ENCODE data around the gene KAZN. TPM values are rescaled to one million over a fixed set of nuclear protein-coding genes. Genes with fewer than 3 reads are reported as not detected.

The KAZN gene
- total RNA-seq, 2 donors from 2014 or later, result 0.46 to 0.58 TPM

DNA sequence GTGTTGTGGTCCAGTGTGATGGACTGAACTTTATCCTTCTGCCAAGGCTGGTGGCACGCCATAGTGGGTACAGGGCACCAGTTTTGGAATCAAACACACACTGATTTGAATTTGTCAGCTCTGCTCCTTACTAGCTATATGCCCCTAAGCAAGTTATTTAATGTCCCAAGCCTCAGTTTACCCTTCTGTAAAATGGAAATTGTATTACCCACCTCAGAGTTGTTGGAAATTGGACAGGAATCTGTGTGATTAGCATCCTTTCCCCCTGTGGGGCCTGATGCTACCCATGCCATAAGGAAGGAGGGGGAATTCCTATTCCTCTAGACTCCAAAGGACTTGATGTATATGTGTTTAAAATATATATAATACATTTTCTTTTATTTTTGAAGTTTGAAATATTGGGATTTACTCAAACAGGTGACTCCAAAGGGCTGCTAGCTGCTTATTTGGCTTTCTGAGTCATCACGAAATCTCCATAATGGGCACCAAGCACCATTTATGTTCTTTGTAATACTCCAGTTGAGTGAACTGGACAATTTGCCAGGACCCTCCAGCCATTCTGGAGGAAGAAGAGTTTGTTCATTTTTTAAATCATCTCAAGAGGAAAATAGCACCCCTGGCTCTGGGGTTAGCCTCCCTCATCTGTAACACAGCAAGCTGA lies 330.5 kb downstream of the KAZN start:
- Mint-ChIP-seq H3K36me3 (ENCODE audit: insufficient read depth in 2 of 2) (no peaks in the 10 kb centered on the region), H3K4me3 (no peak overlapping the region), H3K27me3 (ENCODE audit: low read depth) (peaks cover 31% of the 10 kb centered on the region), H3K9me3 (no peaks in the 10 kb centered on the region), H3K4me1 (ENCODE audit: low read depth) (peaks cover 4% of the 10 kb centered on the region), H3K27ac (no peak overlapping the region)
- ATAC-seq (replicated peaks in 1 of 2) (no peak), DNase-seq (no peak)

DNA sequence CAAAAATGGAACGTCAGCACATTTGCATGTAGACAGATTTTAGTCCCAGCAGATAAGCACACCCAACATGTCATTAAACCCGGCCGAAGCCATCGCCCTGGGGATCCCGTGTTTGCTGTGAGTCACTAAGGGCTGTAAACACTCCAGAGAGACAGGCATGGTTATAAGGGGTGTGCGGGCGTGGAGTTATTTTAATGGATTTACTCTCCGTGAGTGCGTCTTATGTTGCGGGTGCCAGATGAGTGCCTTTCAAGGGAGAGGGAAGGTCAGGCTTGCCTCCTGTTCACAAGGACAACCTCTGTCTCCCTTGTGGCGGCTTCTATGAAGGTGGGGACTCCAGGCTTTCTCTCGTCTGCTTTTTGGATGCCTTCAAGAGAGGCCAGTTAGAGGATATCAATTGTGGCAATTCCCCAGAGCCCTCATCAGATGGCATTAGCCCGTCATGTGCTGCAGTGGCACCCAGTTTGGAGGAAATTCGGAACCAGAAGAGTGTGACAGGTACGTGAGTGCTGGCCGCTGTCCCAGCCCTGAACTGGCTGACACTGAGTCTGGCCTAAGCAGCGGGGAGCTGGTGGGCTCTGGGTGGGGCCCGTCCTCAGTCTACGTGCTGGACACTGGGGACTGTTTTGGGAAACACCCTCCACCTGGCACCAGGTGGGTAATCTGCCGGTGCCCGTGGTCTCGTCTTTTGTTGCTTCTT lies 331.2 kb downstream of the KAZN start:
- DNase-seq, result no peak
- H3K4me1 Mint-ChIP-seq (ENCODE audit: low read depth), result peaks cover 4% of the 10 kb centered on the region
- no peaks in the 10 kb centered on the region for H3K36me3 Mint-ChIP-seq (ENCODE audit: insufficient read depth in 2 of 2)
- no peak overlapping the region for H3K27ac Mint-ChIP-seq
- H3K27me3 Mint-ChIP-seq (ENCODE audit: low read depth), result peaks cover 31% of the 10 kb centered on the region
- H3K4me3 Mint-ChIP-seq, result no peak overlapping the region
- H3K9me3 Mint-ChIP-seq, result no peaks in the 10 kb centered on the region
- ATAC-seq (replicated peaks in 1 of 2), result no peak

DNA sequence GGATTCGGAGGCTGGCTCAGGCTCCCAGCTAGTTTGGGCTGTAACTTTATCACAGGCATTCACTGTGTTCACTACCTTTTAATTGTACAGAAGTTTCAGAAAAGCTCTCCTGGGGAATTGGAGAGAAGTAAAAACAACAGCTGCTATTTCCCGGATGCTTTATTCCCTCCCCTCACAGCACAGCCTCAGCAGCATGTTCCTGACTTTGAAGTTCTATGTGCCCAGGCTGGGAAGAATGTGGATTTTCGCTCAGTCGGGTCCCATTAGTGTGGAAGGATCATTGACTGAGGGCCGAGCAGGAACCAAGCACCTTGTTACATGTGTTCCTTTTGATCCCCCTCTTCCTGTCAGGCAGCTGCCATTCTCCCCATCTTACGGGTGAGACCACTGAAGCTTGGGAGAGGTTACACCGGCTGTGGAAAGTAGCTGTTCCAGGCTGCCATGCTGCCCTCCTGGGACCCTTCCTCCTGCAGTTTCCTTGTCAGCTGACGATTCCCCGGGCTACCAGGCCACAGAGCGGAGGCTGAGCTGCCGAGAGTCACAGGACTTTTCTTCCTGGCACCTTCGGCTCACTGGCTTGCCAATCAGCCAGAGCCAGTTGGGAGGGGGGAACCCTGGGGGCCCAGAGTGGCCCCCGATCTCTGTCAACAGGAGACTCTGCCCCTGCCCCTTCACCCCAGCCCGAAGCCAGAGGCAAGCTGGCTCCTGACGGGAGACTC lies 331.9 kb downstream of the KAZN start:
- H3K27ac Mint-ChIP-seq, result no peak overlapping the region
- no peaks in the 10 kb centered on the region for H3K36me3 Mint-ChIP-seq (ENCODE audit: insufficient read depth in 2 of 2)
- DNase-seq (no peak), ATAC-seq (replicated peaks in 1 of 2) (no peak)
- H3K9me3 Mint-ChIP-seq, result no peaks in the 10 kb centered on the region
- H3K4me1 Mint-ChIP-seq (ENCODE audit: low read depth), result no peaks in the 10 kb centered on the region
- no peak overlapping the region for H3K4me3 Mint-ChIP-seq
- H3K27me3 Mint-ChIP-seq (ENCODE audit: low read depth), result peaks cover 24% of the 10 kb centered on the region

DNA sequence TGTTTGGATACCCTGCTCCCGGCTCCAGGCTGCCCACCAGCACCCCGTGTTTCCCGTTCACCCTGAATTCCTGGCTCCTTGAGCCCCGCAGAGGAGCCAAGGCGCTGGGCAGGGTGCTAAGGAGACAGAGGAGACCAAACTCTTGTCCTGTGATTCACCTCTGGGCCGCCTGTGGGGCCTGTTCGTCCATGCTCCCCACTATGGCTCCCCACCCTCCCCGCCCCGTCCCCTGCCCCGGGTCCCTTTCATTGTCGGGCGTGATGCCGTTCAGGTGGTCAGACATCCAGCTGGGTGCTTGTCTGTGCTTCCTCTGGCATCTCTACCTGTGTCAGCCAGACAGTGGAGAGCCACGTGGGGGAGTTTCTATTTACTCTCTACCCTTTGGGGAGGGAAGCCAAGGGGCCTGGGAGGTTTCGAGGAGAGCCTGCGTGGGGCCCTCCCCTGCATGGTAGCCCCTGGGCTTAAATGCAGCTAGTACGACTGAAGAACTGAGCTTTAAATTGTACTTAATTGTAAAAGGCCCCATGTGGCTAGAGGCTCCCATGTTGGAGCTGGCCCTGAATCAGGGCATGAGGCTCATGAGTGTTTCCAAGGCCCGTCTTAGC lies 333.7 kb downstream of the KAZN start:
- ATAC-seq (replicated peaks in 1 of 2) (no peak), DNase-seq (no peak)
- peaks cover 7% of the 10 kb centered on the region for H3K27me3 Mint-ChIP-seq (ENCODE audit: low read depth)
- H3K4me1 Mint-ChIP-seq (ENCODE audit: low read depth), result no peaks in the 10 kb centered on the region
- no peaks in the 10 kb centered on the region for H3K36me3 Mint-ChIP-seq (ENCODE audit: insufficient read depth in 2 of 2)
- no peak overlapping the region for H3K27ac Mint-ChIP-seq
- no peaks in the 10 kb centered on the region for H3K9me3 Mint-ChIP-seq
- no peak overlapping the region for H3K4me3 Mint-ChIP-seq

DNA sequence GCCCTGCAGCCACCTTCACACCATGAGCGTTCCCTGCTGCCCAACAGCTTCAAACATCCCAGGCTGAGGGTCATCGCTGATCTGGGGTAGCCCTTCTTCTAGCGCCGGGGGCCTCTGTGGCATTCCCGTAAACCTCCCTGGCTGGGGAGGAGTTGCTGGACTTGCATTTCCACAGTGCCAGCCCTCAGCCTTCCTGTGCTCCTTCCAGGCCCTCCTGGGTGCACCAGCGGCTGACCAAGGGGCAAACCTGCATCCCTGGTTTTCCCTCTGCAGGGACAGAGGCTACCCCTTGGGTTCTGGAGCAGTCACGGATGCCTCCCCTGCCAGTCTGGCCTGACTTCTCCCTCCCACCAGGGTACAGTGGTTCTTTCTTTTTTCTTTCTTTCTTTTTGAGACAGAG lies 336.4 kb downstream of the KAZN start:
- no peak for DNase-seq
- H3K4me3 Mint-ChIP-seq, result no peak overlapping the region
- no peaks in the 10 kb centered on the region for H3K36me3 Mint-ChIP-seq (ENCODE audit: insufficient read depth in 2 of 2)
- no peaks in the 10 kb centered on the region for H3K4me1 Mint-ChIP-seq (ENCODE audit: low read depth)
- no peak overlapping the region for H3K27ac Mint-ChIP-seq
- no peaks in the 10 kb centered on the region for H3K9me3 Mint-ChIP-seq
- ATAC-seq (replicated peaks in 1 of 2), result no peak
- no peaks in the 10 kb centered on the region for H3K27me3 Mint-ChIP-seq (ENCODE audit: low read depth)

DNA sequence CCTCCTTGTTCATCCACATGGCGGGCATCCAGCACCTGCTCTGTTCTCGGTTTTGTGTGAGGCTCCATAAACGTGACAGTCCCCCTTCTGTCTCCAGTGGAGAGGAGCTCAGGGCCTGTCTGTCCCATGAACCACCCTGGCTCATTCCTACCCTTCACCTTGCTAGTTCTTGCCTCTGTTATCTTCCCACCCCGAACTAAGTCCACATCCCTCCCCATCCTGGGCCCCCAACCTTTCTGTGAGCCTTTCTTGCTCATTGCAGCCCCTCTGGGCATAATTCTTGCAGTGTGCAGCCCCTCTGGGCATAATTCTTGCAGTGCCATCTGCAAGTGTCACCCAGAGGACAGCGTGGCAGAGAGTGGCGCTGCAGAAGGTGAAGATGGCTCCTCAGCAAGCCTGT lies 338.3 kb downstream of the KAZN start:
- H3K9me3 Mint-ChIP-seq, result no peaks in the 10 kb centered on the region
- no peaks in the 10 kb centered on the region for H3K4me1 Mint-ChIP-seq (ENCODE audit: low read depth)
- H3K4me3 Mint-ChIP-seq, result no peak overlapping the region
- no peaks in the 10 kb centered on the region for H3K36me3 Mint-ChIP-seq (ENCODE audit: insufficient read depth in 2 of 2)
- no peaks in the 10 kb centered on the region for H3K27me3 Mint-ChIP-seq (ENCODE audit: low read depth)
- ATAC-seq (replicated peaks in 1 of 2), result no peak
- no peak overlapping the region for H3K27ac Mint-ChIP-seq
- no peak for DNase-seq

DNA sequence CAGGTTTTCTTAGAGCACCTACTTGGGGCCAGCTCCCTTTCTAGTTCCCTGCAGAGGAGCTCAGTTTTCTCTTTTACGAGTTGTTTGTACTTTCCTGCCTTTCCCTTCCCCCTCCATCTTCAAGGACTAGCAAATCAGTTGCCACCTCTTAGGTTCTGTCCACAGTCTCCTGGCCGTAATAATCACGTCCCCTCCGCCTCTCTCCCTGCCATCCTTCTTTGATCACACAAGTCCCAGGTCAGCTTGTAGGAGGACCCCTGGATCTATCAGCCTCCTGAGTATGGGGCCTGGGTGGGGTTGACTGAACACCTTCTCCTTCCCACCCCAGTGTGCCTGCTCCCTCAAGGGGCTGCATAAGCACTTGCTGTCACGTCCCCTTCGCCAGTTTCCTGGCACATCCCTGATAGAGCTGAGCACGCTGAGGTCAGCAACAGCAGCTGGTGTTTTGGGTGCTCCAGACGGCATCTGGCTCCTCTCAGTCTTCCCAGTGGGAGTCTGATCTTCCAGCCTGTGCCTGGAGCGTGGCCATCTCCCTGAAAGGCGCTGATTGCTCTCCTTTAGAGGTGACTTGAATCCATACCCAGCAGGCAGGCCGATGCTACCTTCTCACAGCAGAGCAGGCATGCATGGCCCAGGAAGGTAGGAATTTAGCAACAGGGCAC lies 338.9 kb downstream of the KAZN start:
- DNase-seq (no peak), ATAC-seq (replicated peaks in 1 of 2) (no peak)
- H3K4me3 Mint-ChIP-seq, result no peak overlapping the region
- no peaks in the 10 kb centered on the region for H3K4me1 Mint-ChIP-seq (ENCODE audit: low read depth)
- H3K36me3 Mint-ChIP-seq (ENCODE audit: insufficient read depth in 2 of 2), result no peaks in the 10 kb centered on the region
- H3K27me3 Mint-ChIP-seq (ENCODE audit: low read depth), result no peaks in the 10 kb centered on the region
- H3K27ac Mint-ChIP-seq, result no peak overlapping the region
- H3K9me3 Mint-ChIP-seq, result no peaks in the 10 kb centered on the region

DNA sequence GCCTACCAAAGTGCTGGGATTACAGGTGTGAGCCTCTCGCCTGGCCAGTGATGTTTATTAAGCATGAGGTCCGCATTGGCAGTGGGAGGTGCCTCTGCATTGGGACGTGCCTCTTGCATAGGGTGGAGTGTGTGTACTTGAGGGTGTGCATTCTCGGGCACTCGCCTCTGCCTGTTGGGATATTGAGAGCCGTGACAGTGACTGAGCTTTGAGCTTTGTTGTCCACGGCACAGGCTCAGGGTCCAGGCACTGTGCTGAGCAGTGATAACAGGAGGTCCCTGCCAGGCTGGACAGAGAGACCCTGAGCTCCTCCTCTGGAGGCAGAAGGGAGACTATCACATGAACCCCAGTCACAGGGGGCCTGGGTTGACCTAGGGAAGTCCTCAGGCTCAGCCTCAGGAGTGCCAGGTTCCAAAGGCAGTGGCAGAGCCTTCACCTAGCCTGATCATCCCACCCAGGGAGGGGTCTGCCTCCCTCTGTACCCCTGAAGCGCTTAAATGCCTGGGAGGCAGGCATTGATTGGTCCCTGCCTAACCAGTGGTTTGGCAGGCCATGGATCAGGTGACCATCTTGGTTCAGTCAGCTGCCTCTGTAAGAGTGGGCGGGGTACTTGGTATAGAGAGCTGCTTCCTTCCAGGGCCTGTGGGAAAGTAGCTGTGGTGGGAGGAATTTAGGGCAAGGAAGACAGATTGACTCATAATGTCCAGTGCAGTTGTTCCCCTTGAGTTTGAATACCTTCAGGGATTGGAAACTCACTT lies 341.2 kb downstream of the KAZN start:
- Mint-ChIP-seq H3K36me3 (ENCODE audit: insufficient read depth in 2 of 2) (no peaks in the 10 kb centered on the region), H3K4me3 (no peak overlapping the region), H3K27ac (no peak overlapping the region), H3K9me3 (no peaks in the 10 kb centered on the region), H3K4me1 (ENCODE audit: low read depth) (no peaks in the 10 kb centered on the region), H3K27me3 (ENCODE audit: low read depth) (no peaks in the 10 kb centered on the region)
- ATAC-seq (replicated peaks in 1 of 2) (no peak), DNase-seq (no peak)

DNA sequence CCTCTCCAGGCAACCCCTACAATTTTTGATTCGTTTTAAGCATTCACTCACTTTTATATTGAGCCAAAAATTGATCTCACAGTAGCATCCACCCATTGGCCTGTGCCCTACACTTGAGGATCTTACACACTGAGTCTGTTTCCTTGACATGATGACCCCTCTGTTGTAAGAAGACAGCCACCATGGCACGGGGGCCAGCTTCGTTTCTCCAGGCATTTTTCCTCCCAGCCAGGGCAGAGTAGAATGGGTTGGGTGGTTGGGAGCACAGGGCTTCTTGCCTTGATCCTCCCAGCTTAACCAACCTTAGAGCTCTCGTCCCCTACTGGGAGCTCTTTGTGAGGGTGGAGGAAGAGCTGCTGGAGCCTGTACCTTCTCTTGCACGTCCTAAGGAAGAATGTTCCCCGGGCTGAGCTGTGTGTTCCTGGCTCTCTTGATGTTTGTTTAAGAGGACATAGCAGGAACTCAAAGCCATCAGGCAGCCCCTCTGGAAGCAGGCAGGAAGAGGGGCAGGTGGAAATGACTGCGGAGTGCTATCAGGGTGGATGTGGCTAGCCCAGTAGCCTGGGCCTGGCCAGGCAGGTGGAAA lies 341.9 kb downstream of the KAZN start:
- no peaks in the 10 kb centered on the region for H3K36me3 Mint-ChIP-seq (ENCODE audit: insufficient read depth in 2 of 2)

DNA sequence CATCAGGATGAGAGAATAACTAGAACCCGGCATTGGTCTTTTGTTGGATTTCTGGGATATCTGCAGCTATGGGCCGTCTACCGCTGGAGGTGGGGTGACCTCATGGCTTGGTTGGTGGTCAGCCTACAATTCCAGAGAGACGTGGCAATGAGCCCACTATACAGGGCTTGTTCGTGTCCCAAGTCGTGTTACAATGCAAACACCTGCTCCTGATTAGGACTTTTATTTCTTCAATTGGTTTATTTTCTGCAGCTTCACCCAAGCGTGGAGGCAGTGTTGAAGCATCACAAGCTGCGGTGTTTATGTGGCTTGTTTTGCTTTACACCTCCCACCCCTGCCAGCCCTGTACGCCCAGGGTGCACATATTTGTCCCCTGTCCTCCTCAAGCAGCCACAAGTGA lies 343.4 kb downstream of the KAZN start:
- H3K4me3 Mint-ChIP-seq, result no peak overlapping the region
- no peaks in the 10 kb centered on the region for H3K36me3 Mint-ChIP-seq (ENCODE audit: insufficient read depth in 2 of 2)
- ATAC-seq (replicated peaks in 1 of 2) (no peak), DNase-seq (no peak)
- no peaks in the 10 kb centered on the region for H3K27me3 Mint-ChIP-seq (ENCODE audit: low read depth)
- no peaks in the 10 kb centered on the region for H3K9me3 Mint-ChIP-seq
- no peak overlapping the region for H3K27ac Mint-ChIP-seq
- H3K4me1 Mint-ChIP-seq (ENCODE audit: low read depth), result no peaks in the 10 kb centered on the region

More for the DNA sequence above, 341.9 kb downstream of the KAZN start:
- no peaks in the 10 kb centered on the region for H3K4me1 Mint-ChIP-seq (ENCODE audit: low read depth)
- DNase-seq (no peak), ATAC-seq (replicated peaks in 1 of 2) (no peak)
- no peaks in the 10 kb centered on the region for H3K9me3 Mint-ChIP-seq
- no peak overlapping the region for H3K4me3 Mint-ChIP-seq
- no peak overlapping the region for H3K27ac Mint-ChIP-seq
- H3K27me3 Mint-ChIP-seq (ENCODE audit: low read depth), result no peaks in the 10 kb centered on the region

DNA sequence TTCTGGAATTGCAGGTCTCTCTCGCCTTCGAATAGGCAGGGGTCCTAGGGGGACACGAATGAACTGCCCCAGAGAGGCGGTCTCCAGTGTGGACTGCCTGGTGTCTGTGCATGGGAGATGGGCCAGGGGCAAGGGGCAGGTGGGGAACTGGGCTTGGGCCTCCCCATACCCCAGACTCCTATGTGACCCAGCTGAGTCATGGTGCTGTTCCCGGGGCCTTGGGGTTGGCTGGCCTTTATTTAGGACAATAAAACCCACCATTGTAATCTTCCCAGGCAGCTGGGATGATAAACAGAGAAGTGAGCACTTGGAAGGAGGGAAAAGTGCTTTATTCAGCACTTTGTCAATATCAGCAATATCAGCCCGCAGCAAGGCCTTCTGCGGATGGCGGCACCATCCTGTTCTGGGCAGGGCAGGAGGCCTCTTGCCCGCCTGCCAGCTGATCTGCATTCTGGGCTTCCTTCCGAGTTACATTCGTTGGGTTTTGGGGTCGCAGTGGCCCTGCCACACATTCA lies 346.0 kb downstream of the KAZN start:
- Mint-ChIP-seq H3K4me3 (no peak overlapping the region), H3K4me1 (ENCODE audit: low read depth) (no peaks in the 10 kb centered on the region), H3K9me3 (no peaks in the 10 kb centered on the region), H3K27me3 (ENCODE audit: low read depth) (no peaks in the 10 kb centered on the region), H3K27ac (no peak overlapping the region), H3K36me3 (ENCODE audit: insufficient read depth in 2 of 2) (no peaks in the 10 kb centered on the region)
- ATAC-seq (replicated peaks in 1 of 2) (no peak), DNase-seq (no peak)

Data from activated T-cell treated with anti-CD3 and anti-CD28 coated beads, Interleukin-2, amount 50 U/mL, for 72 hours (primary cell).